Measurements from ENCODE around the gene DAPK3.

DNA sequence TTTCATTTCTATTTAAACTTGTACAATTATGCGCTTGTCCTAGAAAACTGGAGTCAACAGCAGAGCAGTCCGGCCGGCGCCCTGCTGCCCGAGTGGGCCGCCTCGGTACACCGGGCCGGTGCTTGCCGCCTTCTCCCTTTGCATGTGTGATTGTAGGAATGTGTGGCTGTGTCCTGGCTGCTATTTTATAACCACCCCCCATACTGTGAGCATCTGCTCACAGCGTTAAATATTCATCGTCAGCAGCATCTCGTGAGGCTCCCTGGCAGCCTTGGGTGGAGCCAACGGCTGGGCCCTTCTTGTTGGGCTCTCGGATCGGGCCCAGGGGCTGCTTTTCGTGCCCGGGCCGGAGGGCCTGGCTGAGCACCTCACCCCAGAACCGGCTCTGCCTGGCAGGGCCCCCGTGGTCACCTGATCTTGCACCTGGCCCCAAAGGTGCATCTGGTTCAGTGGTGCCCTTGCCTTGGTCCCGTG lies 47.3 kb upstream of the DAPK3 start:
- no peak for TF ChIP-seq POLR2A (IDR thresholded peaks at IDR 0.05)
- TF ChIP-seq, protein P1, sequence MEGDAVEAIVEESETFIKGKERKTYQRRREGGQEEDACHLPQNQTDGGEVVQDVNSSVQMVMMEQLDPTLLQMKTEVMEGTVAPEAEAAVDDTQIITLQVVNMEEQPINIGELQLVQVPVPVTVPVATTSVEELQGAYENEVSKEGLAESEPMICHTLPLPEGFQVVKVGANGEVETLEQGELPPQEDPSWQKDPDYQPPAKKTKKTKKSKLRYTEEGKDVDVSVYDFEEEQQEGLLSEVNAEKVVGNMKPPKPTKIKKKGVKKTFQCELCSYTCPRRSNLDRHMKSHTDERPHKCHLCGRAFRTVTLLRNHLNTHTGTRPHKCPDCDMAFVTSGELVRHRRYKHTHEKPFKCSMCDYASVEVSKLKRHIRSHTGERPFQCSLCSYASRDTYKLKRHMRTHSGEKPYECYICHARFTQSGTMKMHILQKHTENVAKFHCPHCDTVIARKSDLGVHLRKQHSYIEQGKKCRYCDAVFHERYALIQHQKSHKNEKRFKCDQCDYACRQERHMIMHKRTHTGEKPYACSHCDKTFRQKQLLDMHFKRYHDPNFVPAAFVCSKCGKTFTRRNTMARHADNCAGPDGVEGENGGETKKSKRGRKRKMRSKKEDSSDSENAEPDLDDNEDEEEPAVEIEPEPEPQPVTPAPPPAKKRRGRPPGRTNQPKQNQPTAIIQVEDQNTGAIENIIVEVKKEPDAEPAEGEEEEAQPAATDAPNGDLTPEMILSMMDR (IDR thresholded peaks at IDR 0.05), result no peak
- no peak for TF ChIP-seq POLR2AphosphoS5 (IDR thresholded peaks at IDR 0.05)

All from gastroesophageal sphincter (tissue), 3 donors.